NCI-H774 (cell line): ENCODE measurements around the gene SLFNL1.

Experiments
- DNase-seq: peaks from one replicate; lab custom pipeline; 2025; lab: John Stamatoyannopoulos, UW

The SLFNL1 gene

DNA sequence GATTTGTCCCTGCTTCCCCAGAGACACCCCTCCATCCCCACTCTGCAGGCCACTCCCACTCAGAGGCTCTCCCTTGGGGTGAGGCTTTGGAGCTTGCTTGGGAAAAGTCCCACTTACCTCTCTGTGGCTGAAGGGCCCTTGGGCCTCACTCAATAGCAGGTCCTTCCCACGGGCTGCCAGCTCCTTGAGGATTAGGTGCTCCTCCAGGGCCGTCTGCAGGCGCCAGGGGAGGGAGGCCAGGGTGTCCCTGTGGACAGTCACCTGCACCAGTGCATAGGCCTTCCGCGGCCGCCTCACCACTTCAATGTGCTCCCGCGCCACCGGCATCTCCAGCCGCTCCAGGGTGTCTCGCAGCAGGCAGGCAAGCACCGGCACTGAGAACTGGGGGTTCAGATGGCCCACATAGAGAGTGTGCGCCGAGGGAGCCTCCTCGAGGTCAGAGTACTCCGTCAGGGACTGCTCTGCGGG, 1.4 kb downstream of the SLFNL1 start:
- no peak for DNase-seq

DNA sequence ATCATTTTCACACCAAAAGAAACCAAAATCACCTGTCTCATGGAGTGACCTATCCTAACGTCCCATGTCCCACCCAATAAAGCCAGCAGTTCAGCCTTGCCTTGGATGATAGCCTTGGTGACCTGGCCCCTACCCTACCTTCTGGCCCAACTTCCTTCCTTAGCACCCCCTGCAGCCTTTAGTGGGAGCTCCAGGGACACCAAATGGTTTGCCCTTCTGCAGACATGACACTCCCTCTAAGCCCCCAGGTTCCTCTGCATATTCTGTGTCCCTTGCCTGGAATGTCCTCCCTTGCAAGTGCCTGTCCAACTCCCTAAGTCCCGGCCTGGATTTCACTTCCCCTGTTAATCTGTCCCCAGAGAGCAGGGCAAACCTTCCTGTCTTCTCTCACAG, 2.2 kb downstream of the SLFNL1 start:
- no peak for DNase-seq

DNA sequence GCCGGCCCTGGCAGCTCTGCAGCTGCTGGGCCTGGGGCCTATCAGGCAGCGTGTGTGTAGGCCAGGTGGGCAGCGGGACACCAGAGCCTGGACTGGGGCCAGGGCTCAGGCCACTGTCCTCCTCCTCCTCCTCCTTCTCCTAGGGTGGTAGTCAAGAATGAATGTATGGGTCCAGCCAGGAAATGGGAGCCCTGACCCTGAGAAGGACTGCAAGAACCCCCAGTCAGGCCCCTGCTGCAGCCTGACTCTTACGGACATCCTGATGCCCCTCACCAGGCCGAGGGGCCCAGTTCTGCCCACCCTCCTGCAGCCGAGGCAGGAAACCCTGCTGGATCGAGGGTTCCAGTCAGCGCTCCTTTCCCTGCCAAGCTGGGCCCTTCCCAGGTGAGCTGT, 3.5 kb downstream of the SLFNL1 start:
- no peak for DNase-seq

DNA sequence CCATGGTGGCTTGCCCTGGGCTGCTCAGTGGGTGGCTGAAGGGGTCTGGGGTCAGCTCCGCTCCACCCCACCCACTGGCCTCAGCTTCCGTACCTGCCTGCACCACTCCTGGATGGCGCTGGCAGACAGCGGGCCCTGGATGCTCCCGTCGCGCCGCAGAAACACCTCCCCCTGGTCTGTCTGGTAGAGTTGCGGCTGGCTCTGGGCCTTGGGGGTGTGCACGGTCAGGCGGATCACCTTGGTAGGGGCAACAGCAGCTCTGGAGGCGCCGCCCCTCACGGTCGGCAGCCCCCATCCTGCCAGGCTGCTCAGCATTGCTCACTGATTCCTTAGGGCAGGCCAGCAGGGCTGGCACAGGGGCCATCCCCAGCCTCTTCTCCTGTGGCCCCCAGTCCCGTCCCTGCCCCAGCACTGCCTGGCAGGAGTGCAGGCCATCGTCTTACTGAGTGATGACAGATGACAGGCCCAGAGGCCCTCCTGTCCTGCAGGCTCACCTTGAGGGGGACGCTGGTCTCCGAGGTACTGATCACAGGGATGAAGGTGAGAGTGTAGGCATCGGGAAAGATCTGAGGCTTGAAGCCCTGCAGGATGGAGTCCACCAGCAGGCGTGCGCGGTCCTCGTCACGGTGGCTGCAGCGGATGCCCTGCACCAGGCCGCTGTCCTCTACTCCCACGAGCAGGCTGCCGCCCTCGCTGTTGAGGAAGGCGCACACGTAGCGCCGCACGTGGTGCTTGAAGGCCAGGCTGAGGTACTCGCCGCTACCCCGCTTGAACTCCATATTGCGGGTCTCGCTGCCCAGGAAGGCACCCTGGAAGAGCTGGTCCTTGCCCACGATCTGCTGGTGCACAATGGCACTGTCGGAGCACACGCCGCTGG, 4.1 kb downstream of the SLFNL1 start:
- no peak for DNase-seq

DNA sequence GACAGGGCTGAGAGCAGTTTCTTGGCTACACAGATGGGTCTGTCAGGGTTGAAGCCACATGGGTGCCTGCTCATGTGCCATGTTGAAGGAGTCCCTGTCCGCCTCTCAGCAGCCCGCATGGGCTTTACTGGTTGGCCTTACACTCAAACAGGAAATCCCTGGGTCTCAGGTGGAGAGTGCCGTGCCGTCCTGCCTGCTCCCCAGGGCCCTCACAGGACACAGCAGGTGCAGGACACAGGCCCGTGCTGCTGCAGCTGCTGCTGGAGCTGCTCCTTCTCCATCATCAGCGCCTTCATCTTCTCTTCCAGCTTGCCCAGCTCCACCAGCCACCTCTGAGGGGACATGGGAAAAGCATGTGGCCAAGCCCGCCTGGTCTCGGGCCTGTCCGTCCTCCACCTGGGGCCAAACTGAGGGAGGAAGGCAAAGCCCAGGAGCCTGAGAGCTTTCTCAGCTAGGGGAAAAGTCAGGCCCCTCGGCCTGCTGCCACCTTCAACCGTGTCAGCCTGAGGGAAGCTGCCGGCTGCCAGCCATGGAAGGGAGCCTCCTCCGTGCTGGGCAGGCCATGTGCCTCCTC, 5.5 kb downstream of the SLFNL1 start:
- no peak for DNase-seq

DNA sequence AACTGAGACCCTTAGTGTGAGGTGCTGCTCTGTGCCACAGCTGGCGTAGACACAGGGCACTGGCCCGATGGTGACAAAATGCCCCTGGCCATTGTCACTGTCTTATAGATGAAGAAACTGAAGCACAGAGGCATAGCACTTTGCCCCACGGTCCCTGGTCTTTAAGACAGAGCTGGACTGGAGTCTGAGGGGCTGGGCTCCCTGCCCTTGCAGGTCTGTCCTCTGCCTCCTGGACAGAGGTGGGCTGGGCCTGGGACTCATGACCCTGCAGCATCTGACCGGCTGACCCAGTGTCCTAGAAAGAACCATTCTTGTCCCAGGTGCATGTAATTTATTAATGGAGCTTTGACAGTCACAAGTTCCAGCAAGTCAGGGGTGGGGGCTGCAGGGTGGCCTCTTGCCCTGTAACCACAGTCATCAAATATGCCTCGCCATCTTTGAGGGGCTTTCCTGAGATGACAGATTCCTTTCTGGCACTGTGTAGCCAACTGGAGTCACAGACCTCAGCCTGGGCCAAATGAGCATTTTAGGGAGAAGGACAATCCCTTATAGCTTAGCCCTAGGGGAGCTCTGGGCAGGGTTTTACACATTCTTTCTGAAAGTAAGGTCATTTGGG, 6.1 kb downstream of the SLFNL1 start:
- no peak for DNase-seq

DNA sequence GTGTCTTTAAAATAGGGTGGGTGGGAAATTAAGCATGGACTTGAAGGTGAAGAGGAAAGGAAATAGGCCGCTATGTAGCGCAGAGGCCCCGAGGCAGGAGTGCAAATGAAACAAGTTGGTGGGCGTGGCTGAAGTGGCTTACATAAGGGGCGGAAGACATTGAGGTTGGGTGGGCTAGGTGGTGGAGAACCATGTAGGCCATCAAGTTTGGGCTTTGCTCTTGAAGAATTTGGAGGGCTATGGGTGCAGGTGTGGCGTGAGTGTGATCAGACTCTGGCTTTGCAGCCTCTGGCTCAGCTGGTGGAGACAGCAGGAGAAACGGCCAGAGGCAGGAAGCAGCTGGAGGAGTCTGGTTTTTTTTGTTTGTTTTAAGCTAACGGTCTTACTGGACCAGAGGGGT, 6.7 kb downstream of the SLFNL1 start:
- no peak for DNase-seq

DNA sequence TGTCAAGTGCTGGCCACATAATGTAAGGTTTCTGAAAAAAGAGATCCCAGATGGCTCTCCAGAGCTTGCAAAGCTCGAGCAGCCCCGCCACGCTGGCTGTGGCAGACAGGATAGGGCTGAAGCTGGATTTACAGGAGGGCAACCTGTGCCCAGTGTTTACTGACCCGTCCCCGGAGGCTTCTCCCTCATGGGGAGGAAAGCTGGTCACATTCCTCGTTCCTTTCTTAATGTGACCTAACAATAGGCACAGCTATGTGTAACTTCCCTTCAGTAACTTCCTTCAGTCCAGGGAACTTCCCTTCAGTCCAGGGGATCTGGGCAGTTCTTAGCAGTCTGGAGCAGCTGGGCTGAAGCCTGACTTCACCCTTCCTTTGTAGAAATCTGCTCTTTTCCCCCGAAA, 7.7 kb downstream of the SLFNL1 start:
- no peak for DNase-seq

DNA sequence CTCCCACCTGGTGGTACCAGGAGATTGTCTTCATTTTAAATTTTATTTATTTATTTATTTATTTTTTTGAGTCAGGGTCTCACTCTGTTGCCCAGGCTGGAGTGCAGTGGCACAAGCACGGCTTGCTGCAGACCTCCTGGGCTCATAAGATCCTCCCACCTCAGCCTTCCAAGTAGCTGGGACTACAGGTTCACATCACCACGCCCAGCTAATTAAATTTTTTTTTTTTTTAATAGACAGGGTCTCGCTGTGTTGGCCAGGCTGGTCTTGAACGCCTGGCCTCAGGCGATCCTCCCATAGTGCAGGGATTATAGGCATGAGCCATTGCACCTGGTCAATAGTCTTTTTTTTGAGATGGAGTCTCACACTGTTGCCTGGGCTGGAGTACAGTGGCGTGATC, 8.5 kb downstream of the SLFNL1 start:
- DNase-seq: no peak

DNA sequence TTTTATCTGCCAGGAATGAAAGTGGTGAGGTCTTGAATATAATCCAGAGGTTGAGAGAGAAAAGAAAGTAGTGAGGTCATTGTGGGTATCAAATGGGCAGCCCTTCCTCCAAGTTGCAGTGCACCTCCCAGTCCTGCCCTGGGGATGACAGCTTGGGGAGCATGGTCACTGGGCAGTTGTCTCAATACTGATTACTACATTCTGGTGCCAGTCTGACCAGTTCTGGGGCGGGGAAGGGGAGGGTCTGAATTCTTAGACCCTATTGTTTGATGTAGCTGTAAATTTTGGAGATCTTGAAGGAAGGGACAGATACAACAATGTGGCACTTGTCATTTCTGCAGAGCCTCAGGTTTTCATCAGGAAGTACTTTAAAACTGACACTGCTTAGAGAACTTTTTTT, 11.2 kb downstream of the SLFNL1 start:
- no peak for DNase-seq

DNA sequence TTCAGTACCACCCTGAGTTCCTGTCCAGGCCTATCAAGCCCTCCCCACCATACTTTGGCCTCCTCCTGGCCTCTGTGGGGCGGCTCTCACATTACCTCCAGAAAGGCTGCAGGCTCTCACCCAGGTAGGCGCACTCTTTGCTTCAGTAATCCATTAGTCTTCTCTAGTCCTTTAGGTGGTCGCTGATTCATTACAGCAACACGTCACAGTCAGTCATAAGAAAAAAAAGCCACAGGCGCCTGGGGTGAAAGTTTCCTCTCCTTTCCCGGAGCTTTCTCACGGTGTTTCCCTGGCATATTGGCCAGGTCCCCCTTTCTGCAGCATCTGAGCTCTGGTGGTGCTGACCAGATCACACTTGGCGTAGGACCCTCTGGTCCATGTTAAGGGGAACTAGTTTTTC, 12.1 kb downstream of the SLFNL1 start:
- no peak for DNase-seq

DNA sequence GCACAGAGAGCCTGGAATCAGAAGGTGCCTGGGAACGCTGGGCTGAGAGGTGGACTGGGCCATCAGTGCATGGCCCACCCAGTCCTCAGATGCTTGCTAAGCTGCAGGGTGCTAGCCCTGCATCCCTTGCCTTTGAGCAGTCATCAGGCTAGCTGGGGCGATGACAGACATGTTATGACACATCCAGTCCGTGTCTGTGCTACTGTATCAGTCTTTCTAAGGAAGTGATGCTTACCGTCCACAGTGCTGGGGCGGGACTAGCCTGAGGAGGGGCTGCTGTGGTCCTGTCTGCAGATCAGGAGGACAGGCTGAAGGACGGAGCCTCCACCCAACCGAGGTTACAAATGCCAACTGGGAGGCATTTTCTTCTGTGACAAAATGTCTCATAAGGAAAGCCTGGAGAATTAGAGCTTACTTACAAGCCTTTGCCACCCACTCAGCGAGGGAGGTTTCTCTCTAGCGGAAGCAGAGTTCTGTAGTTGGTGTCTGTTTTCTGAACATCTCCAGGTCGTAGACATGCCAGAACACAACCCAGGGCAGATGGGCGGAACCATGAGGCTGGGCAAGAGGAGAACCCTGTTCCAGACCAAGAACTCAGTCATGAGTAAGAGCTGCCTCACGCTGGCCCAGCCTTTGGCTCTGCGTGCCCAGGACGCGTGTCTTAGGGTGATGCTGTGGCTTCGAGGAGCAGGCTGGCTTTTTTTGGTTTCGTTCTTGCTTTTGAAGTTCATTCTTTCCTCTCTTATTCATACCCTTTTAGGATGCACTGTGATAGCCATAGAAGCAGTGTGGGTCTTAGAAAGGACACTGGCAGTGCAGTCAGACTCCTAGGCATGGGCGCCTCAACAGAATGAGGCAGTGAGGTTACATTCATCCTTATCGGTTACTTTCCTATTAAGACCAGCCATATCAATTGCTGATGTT, 14.3 kb downstream of the SLFNL1 start:
- DNase-seq: no peak

DNA sequence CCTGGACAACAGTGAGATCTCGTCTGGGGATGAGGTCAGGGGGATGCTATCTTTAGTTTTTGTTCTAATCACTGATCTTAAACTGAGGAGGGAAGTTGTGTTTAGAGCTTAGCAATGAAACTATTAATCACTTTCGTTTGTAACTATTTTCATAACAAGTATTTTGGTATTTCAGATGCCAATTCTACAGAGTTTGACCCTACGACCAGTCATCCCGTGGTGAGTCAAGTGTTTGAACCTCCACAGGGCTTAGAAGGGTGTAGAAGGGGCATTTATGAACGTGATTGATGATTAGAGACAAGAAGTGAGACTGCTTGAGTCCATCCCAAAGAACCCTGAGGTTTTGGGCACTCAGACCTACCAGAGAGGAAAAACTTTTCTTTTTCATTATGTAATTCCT, 15.6 kb downstream of the SLFNL1 start:
- no peak for DNase-seq

DNA sequence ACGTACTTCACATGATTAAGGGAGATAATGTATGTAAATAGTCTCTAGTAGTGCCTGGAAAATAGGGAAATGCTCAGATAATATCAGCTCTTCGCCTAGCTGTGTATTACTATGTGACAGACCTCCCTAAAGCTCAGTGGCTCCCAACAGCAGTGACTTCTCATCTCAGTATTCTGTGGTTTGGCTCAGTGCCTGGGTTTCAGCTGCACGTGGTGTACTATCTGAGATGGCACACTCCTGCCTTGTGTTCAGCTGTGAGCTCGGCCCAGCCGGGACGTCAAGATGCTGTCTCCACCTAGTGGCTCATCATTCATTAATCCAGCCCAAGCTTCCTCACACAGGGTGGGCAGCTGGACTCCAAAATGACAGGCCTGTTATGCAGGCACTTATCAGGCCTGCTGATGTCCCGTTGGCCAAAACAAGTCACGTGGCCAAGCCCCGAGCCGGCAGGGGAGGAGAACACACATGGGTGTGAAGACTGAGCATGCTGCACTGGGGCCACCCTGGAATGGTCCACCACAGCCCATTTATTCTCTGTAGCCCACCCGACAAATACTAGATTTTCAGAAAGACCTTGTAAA, 17.8 kb downstream of the SLFNL1 start:
- DNase-seq: no peak

DNA sequence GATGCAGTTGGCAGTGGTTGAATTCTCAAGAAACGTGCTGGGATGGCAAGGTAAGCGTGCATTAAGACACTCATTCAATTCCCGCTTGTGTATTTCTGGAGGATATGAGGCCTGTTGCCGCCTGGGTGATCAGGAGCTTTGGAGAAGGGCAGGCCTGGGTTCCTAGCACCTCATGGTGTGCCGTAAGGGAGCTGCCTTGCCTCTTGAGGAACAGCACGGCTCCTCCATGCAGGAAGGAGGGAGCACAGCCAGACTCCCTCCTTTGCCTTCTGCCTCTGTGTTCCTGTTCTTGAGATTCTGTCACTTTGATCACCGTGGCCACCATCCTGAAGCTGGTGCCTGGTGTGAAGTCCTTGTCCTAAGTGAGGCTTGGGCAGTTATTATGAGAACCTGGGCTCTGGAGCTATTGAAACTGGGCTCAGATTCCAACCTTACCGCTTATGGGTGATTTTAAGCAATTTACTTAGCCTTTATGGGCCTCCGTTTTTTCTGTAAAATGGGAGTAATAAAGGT, 18.3 kb downstream of the SLFNL1 start:
- DNase-seq: no peak

DNA sequence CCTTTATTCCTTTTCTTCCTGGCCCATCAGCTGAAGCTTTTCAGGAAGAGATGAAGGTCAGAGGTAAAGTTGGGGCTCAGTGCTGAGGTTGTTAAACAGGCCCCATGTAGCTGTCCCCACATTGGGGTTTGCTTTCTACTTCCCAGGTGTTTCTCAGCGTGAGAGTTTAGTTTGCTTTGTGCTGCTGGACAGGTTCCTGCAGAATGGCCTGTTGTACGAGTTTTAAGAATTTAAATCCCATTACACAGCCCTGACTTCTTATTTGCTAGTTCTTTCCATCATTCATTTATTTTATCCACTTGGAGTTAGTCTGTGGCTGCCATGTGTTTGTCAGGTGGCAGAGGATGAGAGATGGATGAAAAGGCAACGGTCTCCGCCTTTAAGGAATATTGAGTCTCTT, 22.9 kb downstream of the SLFNL1 start:
- DNase-seq: no peak

DNA sequence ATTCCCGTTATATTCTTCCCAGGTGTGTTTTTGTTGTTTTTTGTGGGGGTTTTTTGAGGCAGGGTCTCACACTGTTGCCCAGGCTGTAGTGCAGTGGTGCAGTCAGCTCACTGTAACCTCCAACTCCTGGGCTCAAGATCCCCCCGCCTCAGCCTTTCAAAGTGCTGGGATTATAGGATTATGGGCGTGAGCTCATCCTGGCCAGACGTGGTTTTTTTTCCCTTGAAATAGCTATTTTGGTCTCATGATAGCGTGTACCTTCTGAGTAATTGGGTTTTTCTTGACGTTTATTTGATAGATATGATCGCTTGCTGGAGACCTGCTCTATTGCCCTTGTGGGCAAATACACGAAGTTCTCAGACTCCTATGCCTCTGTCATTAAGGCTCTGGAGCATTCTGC, 24.4 kb downstream of the SLFNL1 start:
- DNase-seq: no peak

DNA sequence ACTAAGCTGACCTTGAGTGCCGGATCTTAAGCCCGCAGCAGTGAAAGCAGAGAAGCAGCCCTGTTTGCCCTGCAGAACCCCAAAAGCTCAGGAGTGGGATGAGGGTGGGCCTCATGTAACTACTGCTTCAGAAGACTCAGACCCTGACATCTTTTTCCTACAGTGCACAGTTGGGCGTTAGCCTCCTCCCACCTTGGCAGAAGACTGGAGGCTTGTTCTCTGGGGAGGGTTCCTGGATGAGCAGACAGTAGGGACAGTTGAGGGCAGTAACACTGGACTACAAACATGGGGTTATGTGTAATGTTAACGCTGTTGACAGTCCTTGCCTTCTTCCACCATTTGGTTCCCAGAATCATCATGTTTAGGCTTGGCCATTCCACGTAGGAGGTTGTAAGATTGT, 32.5 kb downstream of the SLFNL1 start:
- DNase-seq: no peak

DNA sequence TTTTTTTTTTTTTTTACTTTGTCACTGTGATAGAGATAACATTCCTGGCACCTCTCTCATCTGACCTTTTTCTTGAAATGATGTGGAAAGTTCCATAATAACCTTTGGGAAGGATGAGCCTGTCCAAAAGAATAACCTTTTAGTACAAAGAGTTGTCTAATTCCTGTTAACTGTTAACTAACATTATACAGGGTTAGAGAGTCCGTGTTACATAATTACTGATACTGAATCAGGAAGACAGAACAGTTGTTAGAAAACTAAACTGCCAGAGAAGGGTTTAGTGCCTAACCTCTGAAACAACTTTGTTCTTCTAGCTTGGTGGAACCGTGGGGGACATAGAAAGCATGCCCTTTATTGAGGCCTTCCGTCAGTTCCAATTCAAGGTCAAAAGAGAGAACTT, 33.2 kb downstream of the SLFNL1 start:
- DNase-seq: no peak

DNA sequence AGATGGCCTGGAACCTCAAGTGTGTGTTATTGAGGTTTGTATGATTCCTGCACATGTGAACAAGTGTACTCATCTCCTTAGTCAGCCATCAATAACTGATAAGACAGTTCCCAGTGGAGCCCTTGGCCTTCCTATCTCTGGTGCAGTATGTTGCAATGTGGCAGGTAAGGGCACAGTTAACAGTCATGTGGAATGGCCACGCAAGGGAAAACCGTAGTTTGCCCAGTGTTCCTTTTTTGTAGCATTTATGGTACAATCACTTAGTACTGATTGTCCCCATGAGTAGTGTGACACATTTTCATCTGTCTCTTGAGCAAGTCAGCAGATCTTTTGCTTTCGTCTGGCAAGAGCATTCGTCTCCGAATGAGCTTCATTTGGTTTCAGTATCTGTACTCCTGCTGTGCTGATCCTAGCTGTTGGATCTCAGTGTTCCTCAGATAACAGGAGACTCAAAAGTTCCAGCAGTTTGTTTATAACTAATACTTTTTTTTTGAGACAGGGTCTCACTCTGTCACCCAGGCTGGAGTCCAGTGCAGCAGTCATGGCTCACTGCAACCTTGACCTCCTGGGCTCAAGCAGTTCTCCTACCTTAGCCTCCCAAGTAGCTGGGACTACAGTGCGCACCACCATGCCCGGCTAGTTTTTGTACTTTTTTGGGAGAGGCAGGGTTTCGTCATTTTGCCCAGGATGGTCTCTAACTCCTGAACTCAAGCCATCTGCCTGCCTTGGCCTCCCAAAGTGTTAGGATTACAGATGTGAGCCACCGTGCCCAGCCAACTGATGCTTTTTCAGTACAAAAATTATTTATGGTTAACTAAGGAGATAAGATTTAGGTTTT, 33.9 kb downstream of the SLFNL1 start:
- no peak for DNase-seq

DNA sequence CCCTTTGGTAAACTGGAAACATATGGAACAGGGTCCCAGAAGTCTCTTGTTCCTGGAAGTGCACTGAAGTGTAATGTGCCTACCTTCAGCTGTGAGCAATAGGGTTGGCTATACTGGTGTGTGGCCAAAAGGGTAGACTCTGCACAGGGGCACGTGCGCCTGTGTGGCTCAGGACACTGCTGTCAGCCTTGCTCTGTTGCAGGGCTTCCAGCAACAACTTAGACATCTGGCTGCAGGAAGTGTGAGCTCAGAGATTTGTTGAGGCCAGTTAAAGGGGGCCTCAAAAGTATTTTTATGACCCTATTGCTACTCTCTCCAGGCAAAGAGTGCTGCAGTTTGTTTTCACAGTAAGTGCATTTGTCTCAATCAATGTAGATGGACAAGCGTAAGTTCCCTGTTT, 34.6 kb downstream of the SLFNL1 start:
- no peak for DNase-seq
